Thoracic aorta endothelial cell (primary cell): ENCODE data around the gene GMPR2. TPM values are rescaled to one million over a fixed set of nuclear protein-coding genes. Genes with fewer than 3 reads are reported as not detected.

Experiments used
- small RNA-seq: library from RNA; depleted of rRNA; stranded (forward); fragments of <200 nt; gene quantifications from one replicate; pipeline ENCODE3, GENCODE V24; 2012
- total RNA-seq: library from RNA; depleted of rRNA; stranded (reverse); fragments of >200 nt; gene quantifications from 2 replicates; pipeline ENCODE4 v1.2.3, GENCODE V29; 2012

The GMPR2 gene
- total RNA-seq: 63.4 and 67.2 TPM in 2 replicates

DNA sequence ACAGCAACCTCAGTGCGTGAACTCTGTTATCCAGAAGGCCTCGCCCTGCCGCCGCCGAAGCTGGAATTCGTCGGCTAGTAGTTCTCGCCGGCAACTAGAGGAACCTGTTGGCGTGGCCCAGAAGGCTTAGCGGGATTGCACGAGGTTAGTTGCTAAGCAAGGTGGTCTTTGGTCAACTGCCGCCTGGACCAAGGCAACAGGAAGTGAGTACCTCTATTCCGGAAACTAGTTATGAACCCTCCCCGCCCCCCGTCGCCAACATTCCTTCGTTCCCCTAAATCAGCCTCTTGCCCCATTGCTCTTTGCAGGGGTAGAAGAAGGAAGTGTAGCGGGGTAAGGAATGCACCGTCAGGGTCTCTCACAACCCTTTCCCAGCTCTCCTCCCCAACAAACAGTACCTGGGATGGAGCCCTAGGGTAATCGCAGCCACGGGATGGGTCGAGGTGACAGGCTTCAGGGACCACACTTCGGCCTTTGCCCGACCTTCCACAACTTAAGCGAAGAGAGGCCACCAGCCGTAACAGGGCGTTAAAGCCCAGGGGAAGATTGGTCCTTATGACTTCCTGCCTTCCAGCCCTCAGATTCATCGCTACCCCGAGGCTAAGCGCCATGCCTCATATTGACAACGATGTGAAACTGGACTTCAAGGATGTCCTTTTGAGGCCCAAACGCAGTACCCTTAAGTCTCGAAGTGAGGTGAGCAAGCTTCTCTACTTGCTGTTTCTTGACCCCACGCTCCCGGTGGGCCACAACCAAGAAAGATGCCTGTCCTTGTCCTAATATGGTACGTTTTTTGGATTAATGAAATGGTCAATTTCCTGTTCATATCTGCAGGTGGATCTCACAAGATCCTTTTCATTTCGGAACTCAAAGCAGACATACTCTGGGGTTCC, at the start of gene GMPR2:
Gene GMPR2, plus strand, starts transcription at position 285 of the 893 bp plus-strand sequence. Its CDS starts 325 bp downstream, at position 610.

DNA sequence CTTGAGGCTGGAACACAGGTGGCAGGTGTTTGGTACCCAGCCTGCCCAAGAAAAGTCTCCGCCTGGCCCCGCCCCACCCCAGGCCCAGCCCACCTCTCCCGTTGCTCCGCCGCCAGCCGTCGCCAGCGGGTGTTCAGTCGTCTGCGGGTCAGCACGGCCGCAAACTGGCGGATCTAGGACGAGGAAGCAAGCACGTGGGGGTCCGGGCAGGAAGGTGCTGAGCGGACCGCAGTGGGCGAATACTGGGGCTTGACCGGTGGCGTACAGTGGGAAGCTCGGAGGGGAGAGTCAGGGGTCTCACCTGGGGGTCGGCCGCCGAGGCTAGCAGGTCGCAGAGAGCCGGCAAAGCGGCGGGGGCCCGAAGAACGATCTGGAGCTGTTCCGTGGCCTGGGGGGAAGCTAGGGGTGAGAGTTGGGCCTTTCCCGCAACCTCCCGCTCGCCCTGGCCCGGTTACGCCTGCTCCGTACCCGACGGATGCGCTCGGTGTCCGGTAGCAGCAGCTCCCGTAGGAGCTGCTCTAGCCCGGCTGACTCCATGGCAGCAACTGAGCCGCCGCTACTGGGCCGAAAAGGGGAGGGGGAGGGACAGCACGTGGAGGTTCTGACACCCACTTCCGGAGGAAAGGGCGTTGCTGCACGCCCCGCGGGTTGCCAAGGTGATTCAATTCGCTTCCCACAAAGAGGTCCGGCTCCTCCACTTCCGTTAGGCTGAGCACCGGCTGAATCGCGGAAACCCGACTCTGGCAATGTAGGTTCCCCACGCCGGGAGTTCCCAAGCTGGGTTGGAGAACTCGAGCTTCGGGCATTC, 44.3 kb upstream of the GMPR2 start, which contains the start of gene IPO4:
Gene IPO4, minus strand, starts transcription at position 566 of the 808 bp plus-strand sequence. Its CDS starts 29 bp downstream, at position 537.

DNA sequence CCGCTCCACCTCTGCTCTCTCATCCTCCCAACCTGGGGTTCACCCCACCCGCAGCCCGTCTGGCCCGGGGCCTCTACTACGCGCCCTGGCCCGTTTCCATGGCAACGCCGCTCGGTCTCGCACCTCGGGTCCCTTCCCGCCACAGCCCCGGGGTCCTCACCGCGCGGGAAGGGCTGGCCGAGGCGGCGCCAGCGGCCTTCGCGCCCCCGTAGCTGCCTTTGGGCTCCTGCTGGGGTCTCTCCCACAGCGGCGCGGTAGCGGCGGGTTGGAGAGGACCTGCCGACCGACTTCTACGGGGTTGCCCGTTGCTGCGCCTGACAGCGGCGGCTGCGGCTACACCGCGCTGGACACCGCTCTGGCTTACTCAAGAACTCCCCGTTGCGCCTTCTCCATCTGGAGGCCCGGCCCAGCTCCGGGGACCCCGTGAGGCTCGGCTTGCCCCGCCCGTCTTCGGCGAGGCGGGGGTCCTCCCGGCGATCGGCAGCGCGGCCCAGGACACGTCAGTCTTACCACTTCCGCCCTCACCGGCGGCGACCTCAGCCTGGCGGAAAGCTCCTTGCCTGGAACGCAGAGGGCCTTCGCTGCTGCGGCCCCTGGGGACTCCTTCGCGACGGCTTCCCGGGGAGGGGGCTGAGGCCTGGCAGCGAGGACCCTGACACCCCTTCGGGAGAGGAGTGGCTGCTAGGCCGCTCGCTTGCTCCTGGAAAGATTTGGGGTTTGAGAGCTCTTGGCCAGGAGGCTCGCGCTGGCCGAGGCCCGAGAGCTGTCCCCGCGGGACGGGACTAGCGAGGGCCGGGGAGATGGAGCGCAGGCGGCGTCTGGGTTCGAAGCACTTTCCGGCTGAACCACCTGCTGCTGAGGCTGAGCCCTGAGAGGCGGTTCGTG, 37.3 kb upstream of the GMPR2 start, which contains the start of gene TM9SF1:
Gene TM9SF1, minus strand, starts transcription at position 256 of the 885 bp plus-strand sequence. CDS start 422 bp downstream, outside the sequence.

DNA sequence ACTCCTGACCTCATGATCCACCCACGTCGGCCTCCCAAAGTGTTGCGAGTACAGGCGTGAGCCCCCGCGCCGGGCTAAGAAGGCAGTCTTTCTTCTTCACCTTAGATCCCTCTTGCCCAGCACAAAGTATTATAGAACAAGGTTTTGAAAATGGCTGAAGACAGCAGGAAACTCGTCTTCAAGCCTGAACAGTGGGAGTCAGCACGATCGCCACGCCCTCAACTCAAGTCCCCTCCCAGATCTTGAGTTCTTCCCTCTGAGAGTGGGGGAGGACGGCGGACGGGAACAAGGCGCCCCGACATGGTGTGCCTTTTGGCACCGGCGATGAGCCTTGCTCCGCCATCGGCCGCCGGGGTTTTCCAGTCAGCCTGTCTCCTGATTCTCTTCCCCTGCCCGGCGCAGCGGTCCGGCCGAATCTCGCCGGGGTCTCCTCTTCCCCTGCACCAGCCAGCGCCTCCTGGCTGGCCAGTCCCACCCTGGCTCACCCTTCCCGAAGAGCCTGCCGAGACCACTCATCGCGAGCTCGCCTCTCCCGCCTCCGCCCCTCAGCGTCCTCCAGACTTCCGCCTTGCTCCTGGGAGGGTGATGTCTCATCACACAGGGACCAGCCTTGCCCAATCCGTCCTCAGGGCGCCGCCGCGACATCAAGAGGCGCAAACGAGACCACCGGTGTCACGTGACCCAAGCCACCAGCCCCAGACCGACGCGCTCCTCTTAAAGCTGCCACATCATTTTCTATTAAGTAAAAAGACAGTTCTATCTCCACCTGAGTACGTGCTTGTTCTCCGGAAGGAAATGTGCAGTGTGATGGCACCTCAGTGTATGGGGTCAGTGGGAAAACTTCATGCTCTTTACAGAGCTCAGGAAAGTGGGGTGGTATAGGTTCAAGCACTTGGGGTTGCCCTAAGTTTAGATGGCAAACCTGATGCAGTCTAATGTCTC, 19.5 kb upstream of the GMPR2 start, which contains the start of gene CHMP4A:
Gene CHMP4A, minus strand, starts transcription at position 565 of the 942 bp plus-strand sequence. Its CDS starts 49 bp downstream, at position 516.

DNA sequence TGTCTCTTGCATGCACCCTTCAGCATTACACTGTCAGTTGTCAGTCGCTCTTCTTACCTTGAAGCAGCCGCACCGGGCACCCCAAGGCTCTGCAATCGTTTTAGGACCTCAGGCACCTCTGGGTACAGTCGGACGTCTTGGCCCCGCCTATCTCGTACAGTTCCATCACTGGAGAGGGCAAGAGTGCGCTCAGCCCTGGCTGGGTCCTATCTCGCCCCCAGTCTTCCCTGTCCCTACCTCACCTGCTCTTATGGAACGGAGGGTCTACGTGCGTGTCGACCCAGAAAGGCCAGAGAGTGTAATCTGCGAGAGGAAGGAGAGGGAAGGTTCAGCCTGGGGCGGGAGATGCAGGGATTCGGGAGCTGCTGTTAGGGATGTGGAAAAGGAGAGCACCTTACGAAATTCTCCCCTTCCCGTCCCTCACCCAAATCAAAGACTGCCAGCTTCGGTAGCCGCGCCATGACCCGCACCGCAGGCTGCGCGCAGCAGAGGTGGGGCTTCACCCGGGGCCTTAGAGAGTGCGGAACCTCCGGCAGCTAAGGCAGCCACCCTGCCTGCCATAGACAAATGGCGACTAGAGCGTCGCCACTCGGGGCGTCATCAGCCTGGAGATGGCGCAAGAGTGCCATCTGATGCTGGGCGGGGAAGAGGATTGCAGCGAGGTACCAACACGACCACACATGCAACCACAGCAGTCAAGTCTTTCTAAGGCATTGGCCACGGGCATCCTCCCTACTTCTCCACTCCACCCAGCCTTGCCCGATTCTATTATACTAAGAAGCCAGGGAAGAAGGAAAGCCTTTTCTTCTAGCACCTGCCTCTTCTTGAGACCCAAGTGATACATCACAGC, 17.0 kb upstream of the GMPR2 start, which contains the start of gene MDP1:
Gene MDP1, minus strand, starts transcription at position 572 of the 850 bp plus-strand sequence. Its CDS starts 111 bp downstream, at position 461.

DNA sequence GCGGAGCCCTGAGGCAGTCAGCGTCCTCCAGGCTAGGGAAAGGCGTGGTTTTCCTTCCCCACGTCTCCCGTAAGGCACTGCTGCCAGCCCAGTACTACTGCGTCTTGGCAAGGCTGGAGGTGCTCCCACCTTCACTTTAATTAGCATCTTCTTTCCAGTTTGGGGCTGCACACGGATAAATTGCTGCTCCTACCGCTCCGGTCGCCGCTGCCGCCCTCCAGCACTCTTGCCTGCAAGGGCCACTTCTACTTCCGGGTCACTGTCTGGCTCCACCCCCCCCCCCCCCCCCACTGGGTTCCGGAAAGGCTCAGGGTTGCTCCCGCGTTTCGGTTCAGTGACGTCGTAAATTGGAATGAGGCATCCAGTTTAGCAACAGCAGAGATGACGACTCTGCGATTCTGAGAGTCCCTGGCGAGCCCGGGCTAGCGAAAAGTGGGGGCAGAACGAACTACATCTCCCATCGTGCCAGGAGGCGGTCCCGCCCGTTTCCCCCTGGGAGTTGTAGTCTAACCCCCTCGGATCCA, 546 bp upstream of the GMPR2 start, which contains the start of gene NEDD8:
Gene NEDD8, minus strand, starts transcription at position 247 of the 524 bp plus-strand sequence. Its CDS starts 100 bp downstream, at position 147.

DNA sequence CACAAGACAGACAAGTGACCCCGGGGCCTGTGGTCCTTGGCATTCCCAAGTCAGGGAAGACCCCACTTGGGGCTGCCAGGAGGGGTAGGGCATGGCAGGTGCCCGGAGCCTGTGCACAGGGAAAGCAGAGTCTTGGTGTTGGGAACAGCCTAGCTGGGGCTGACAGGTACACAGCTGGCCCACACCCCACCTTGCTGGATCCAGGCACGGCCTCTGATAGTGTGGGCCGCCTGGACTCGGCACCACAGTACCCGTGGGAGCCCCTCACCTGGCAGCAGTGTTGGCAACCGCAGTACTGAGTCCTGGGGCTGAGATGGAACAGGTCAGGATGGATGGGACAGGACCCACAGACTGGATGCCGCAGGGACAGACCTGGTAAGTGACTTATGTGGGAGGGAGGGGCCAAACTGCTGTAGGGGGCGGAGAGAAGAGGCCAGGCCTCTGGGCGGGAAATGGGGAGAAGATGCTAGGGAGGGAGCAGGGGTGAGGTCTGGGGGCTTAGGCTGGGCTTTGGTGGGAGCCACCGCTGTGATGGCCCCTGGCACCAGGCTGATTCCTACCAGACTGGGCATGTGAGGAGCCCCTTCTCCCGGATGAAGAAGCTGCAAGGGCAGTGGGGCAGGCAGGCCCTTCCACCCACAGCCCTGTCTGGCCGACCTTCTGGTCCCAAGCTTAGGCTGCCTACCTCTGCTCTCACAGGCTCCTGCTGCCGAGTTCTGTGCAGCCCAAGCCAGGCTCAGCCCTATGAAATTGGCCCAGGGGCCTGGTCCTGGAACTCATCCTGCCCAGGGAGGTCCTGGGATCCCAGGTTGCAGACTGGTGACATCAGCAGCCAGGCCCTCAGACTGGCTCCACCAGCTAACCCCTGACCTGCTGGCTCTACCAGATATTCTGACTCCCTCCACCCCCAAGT, 30.3 kb downstream of the GMPR2 start, which contains the start of gene TGM1:
Gene TGM1, minus strand, starts transcription at position 357 of the 913 bp plus-strand sequence. CDS start 825 bp downstream, outside the sequence.

DNA sequence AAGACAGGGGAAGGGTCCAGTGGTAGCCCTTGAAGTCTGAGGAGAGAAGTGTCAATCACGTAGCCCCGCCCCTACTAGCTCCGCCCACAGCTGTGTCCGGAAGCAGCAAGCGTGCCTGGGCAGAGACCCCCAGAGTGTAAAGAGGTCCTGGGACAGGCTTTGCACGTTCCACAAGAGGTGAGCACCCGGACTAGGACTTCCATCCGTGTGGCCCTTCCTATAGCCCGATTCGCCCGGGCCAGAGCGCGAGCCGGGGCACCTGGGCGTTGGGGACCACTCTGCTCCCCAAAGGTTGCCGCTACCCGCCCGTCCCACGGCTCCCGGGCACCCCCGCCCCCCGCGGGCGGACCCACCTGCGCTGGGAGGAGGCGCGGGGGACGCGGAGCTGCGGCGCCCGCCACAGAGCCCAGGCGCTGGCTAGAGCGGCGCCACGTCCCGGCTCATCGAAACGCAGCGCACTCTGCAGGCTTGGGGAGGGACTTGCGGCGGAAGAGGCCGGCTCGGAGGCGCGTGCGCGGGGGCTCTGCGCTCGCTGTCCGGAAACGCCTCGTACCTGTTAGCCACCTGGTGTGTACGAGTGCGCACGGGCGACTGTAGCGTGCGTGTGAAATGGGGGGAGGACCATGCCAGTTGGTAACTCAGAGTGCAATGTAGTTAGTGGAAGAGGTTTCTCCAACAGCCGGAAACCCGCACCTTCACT, 38.6 kb downstream of the GMPR2 start, which contains the start of gene RABGGTA:
Gene RABGGTA, minus strand, starts transcription at position 464 of the 700 bp plus-strand sequence. CDS start 482 bp downstream, outside the sequence.

Small RNA genes within 50 kb of the gene (small RNA-seq; reads per million reads assigned to genes)
- not detected for gene AL136295.4
- not detected for gene CHMP4A
- not detected for gene MDP1

Other genes with a start within 250 kb of the GMPR2 start
- 11.1 and 12.2 TPM in 2 replicates for gene DHRS4L2, start 244.0 kb upstream of the GMPR2 start, total RNA-seq
- 0.14 TPM in 1 of 2 replicates, not detected in the other for gene CARMIL3, start 180.9 kb upstream of the GMPR2 start, total RNA-seq
- not detected in 2 replicates for gene CPNE6, start 161.4 kb upstream of the GMPR2 start, total RNA-seq
- 6.6 and 11.2 TPM in 2 replicates for gene PCK2, start 138.6 kb upstream of the GMPR2 start, total RNA-seq
- 35.8 and 36.3 TPM in 2 replicates for gene DCAF11, start 118.2 kb upstream of the GMPR2 start, total RNA-seq
- gene NRL, start 118.0 kb upstream of the GMPR2 start, total RNA-seq: 0.40 and 0.57 TPM in 2 replicates
- gene FITM1, start 102.3 kb upstream of the GMPR2 start, total RNA-seq: 0.27 TPM in 1 of 2 replicates, not detected in the other
- 86.7 and 90.6 TPM in 2 replicates for gene PSME1, start 96.7 kb upstream of the GMPR2 start, total RNA-seq
- 14.9 and 15.3 TPM in 2 replicates for gene EMC9, start 91.3 kb upstream of the GMPR2 start, total RNA-seq
- gene PSME2, start 86.3 kb upstream of the GMPR2 start, total RNA-seq: 76.7 and 77.1 TPM in 2 replicates
- gene RNF31, start 85.4 kb upstream of the GMPR2 start, total RNA-seq: 42.4 and 54.4 TPM in 2 replicates
- 24.3 and 32.3 TPM in 2 replicates for gene IRF9, start 71.7 kb upstream of the GMPR2 start, total RNA-seq
- gene REC8, start 60.8 kb upstream of the GMPR2 start, total RNA-seq: 2.3 and 8.1 TPM in 2 replicates
- gene IPO4, start 44.1 kb upstream of the GMPR2 start, total RNA-seq: 53.7 and 54.7 TPM in 2 replicates
- gene TM9SF1, start 37.5 kb upstream of the GMPR2 start, total RNA-seq: 52.5 and 61.0 TPM in 2 replicates
- 0.13 TPM in 1 of 2 replicates, not detected in the other for gene TSSK4, start 27.2 kb upstream of the GMPR2 start, total RNA-seq
- 29.4 and 35.6 TPM in 2 replicates for gene CHMP4A, start 19.4 kb upstream of the GMPR2 start, total RNA-seq
- gene MDP1, start 16.9 kb upstream of the GMPR2 start, total RNA-seq: 3.2 and 6.0 TPM in 2 replicates
- 118 and 150 TPM in 2 replicates for gene NEDD8, start 562 bp upstream of the GMPR2 start, total RNA-seq
- gene TINF2, start 9.7 kb downstream of the GMPR2 start, total RNA-seq: 50.8 and 52.1 TPM in 2 replicates
- 1.1 and 1.2 TPM in 2 replicates for gene TGM1, start 30.2 kb downstream of the GMPR2 start, total RNA-seq
- gene RABGGTA, start 38.7 kb downstream of the GMPR2 start, total RNA-seq: 26.1 and 34.3 TPM in 2 replicates
- gene DHRS1, start 66.9 kb downstream of the GMPR2 start, total RNA-seq: 10.1 and 10.9 TPM in 2 replicates
- gene NOP9, start 66.9 kb downstream of the GMPR2 start, total RNA-seq: 31.8 and 34.1 TPM in 2 replicates
- 2.7 and 3.0 TPM in 2 replicates for gene CIDEB, start 75.0 kb downstream of the GMPR2 start, total RNA-seq
- gene LTB4R2, start 77.2 kb downstream of the GMPR2 start, total RNA-seq: 10.6 and 10.8 TPM in 2 replicates
- 2.9 and 4.7 TPM in 2 replicates for gene LTB4R, start 78.6 kb downstream of the GMPR2 start, total RNA-seq
- 30.9 and 34.2 TPM in 2 replicates for gene ADCY4, start 102.1 kb downstream of the GMPR2 start, total RNA-seq
- gene RIPK3, start 107.1 kb downstream of the GMPR2 start, total RNA-seq: 2.1 and 5.8 TPM in 2 replicates
- 12.5 and 20.2 TPM in 2 replicates for gene NFATC4, start 135.3 kb downstream of the GMPR2 start, total RNA-seq
- gene NYNRIN, start 166.1 kb downstream of the GMPR2 start, total RNA-seq: 11.7 and 12.9 TPM in 2 replicates
- 1.1 and 1.6 TPM in 2 replicates for gene CBLN3, start 196.7 kb downstream of the GMPR2 start, total RNA-seq
- gene KHNYN, start 197.0 kb downstream of the GMPR2 start, total RNA-seq: 38.4 and 39.0 TPM in 2 replicates
- 15.8 and 17.9 TPM in 2 replicates for gene SDR39U1, start 209.8 kb downstream of the GMPR2 start, total RNA-seq